Measurements from ENCODE around the gene RGMA. TPM values are rescaled to one million over a fixed set of nuclear protein-coding genes. Genes with fewer than 3 reads are reported as not detected.

The RGMA gene
- total RNA-seq, 1 donor from 2014 or later, result 56.6 TPM

DNA sequence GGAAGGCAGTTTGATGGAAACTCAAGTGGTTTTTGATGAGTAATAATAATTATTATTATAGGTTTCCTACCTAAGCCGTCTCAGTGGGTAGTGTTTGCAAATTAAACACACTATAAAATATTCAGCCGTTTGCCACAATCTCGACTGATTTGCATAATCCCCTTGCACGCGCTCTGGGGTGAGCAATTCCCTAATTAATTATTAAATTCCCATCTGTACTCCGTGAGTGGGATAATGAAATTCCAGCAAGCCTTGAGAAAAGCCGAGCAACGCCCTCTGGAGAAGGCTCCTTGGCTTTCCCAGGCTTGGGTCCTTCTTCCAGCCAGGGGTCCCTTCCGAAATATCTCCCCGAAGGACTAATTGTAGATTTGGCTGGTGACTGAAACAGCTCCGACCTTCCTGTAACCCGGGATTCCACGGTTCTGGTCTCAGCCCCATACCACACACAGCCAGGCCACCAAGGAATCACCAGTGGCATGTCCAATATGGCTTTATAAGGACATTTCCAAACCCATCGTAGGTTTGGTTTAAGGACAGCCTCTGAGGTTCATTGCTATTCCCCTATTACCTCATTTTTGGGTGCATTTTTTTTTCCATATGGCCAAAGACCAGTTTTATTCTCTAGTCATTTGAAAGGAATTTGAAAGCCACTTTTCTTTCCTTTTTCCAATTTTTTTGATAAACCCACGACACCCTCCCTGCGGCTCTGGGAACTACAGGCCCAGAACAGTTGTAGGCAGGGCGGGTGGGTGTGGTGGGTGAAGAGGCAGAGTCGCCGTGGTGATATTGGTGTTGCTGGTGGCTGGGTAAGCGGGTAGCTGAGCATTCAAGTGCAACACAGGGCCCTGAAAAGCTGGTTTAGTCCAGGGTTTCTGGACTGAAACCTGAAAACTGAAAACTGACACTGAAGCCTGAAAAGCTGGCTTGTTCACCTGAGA, 33.2 kb upstream of the RGMA start:
- Mint-ChIP-seq H3K9me3 (ENCODE audit: unreplicated experiment) (peaks cover 3% of the 10 kb centered on the region), H3K4me3 (ENCODE audit: unreplicated experiment) (no peak overlapping the region), H3K4me1 (ENCODE audit: low read depth, unreplicated experiment) (peaks cover 27% of the 10 kb centered on the region), H3K27me3 (ENCODE audit: unreplicated experiment) (peaks cover 4% of the 10 kb centered on the region), H3K36me3 (ENCODE audit: unreplicated experiment) (peaks cover 4% of the 10 kb centered on the region), H3K27ac (ENCODE audit: unreplicated experiment) (no peak overlapping the region)
- TF ChIP-seq, protein P1, sequence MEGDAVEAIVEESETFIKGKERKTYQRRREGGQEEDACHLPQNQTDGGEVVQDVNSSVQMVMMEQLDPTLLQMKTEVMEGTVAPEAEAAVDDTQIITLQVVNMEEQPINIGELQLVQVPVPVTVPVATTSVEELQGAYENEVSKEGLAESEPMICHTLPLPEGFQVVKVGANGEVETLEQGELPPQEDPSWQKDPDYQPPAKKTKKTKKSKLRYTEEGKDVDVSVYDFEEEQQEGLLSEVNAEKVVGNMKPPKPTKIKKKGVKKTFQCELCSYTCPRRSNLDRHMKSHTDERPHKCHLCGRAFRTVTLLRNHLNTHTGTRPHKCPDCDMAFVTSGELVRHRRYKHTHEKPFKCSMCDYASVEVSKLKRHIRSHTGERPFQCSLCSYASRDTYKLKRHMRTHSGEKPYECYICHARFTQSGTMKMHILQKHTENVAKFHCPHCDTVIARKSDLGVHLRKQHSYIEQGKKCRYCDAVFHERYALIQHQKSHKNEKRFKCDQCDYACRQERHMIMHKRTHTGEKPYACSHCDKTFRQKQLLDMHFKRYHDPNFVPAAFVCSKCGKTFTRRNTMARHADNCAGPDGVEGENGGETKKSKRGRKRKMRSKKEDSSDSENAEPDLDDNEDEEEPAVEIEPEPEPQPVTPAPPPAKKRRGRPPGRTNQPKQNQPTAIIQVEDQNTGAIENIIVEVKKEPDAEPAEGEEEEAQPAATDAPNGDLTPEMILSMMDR (IDR thresholded peaks at IDR 0.05; ENCODE audit: partially characterized antibody, unreplicated experiment), result no peak
- DNase-seq, result no peak

DNA sequence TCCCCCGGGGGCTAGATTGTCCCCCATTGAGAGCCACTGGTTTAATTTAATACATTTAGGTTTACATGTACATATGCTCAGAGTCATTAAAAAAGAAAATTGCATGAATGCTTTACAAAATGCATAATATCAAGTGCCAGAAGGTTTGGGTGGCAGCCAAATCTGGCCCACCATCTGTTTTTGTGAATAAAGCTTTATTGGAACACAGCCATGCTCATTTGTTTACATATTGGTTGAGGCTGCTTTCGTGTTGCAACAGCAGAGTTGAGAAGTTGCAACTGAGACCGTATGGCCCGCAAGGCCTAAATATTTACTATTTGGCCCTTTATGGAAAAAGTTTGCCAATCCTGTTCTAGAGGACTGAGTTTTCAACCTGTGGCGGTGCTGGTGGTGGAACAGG, 32.1 kb upstream of the RGMA start:
- no peak overlapping the region for H3K4me3 Mint-ChIP-seq (ENCODE audit: unreplicated experiment)
- DNase-seq, result no peak
- TF ChIP-seq, protein P1 (IDR thresholded peaks at IDR 0.05; ENCODE audit: partially characterized antibody, unreplicated experiment), result no peak
- peaks cover 24% of the 10 kb centered on the region for H3K4me1 Mint-ChIP-seq (ENCODE audit: low read depth, unreplicated experiment)
- peaks cover 4% of the 10 kb centered on the region for H3K9me3 Mint-ChIP-seq (ENCODE audit: unreplicated experiment)
- peaks cover 4% of the 10 kb centered on the region for H3K36me3 Mint-ChIP-seq (ENCODE audit: unreplicated experiment)
- H3K27ac Mint-ChIP-seq (ENCODE audit: unreplicated experiment), result no peak overlapping the region
- peaks cover 2% of the 10 kb centered on the region for H3K27me3 Mint-ChIP-seq (ENCODE audit: unreplicated experiment)

DNA sequence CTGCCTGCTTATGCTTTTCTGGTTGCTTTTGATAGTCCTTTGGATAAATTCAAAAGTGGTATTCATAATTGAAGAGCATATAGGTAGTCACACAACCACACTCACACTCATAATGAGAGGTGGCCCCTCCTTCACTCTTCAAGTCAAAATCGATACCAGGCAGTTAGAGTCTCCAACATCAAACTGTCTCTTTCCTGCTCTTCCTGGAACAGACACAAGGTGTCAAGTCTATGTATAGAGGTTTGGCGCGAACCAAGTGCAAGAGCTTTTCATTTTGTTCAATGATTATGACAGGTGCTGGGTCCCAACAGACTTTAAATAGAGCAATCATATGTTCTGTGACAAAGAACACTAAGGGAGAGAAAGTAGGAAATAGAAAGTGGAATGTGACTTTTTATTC, 29.9 kb upstream of the RGMA start:
- peaks cover 4% of the 10 kb centered on the region for H3K9me3 Mint-ChIP-seq (ENCODE audit: unreplicated experiment)
- peaks cover 4% of the 10 kb centered on the region for H3K36me3 Mint-ChIP-seq (ENCODE audit: unreplicated experiment)
- peaks cover 11% of the 10 kb centered on the region for H3K4me1 Mint-ChIP-seq (ENCODE audit: low read depth, unreplicated experiment)
- DNase-seq, result no peak
- no peak overlapping the region for H3K27ac Mint-ChIP-seq (ENCODE audit: unreplicated experiment)
- peaks cover 2% of the 10 kb centered on the region for H3K27me3 Mint-ChIP-seq (ENCODE audit: unreplicated experiment)
- TF ChIP-seq, protein P1 (IDR thresholded peaks at IDR 0.05; ENCODE audit: partially characterized antibody, unreplicated experiment), result no peak
- H3K4me3 Mint-ChIP-seq (ENCODE audit: unreplicated experiment), result no peak overlapping the region

DNA sequence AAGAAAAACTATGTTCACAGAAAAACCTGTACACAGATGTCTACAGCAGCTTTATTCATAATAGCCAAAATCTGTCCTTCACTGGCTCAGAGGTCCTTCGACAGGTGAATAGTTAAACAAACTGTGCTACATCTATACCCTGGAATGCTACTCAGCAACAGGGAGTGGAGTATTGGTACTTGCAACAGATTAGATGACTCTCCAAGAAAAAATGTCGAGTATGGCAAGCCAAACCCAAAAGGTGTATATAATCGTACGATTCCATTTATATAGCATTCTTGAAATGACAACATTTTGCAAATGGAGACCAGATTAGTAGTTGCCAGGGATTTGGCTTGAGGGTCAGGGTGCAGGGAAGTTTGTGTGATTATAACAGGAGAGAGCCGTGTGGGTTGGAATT, 22.4 kb upstream of the RGMA start:
- no peak overlapping the region for H3K4me3 Mint-ChIP-seq (ENCODE audit: unreplicated experiment)
- H3K36me3 Mint-ChIP-seq (ENCODE audit: unreplicated experiment), result no peaks in the 10 kb centered on the region
- H3K27me3 Mint-ChIP-seq (ENCODE audit: unreplicated experiment), result peaks cover 1% of the 10 kb centered on the region
- no peaks in the 10 kb centered on the region for H3K9me3 Mint-ChIP-seq (ENCODE audit: unreplicated experiment)
- H3K27ac Mint-ChIP-seq (ENCODE audit: unreplicated experiment), result no peak overlapping the region
- TF ChIP-seq, protein P1 (IDR thresholded peaks at IDR 0.05; ENCODE audit: partially characterized antibody, unreplicated experiment), result no peak
- peaks cover 3% of the 10 kb centered on the region for H3K4me1 Mint-ChIP-seq (ENCODE audit: low read depth, unreplicated experiment)
- no peak for DNase-seq

DNA sequence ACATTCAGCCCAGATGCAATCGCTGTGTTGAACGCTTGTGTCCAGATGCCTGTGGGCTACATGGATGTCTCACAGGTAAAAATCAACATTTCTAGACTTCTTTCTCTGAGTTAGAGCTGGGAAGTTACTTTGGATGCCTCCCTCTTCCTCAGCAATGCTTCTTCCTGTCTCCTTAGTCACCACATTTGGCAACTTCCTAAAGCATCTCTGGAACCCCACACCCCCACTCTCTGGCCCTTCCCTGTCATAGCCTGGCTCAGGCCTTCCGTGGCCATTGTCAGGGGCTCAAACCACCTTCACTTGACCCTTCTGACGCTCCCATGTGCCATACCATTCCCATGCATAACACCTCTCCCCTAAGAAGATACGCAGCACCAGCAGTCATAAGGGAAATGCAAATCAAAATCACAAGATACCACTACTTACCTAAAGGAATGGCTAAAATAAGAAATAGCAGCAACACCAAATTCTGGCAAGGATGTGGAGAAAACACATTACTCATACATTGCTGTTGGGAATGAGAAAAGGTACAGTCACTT, 21.6 kb upstream of the RGMA start:
- no peak overlapping the region for H3K4me3 Mint-ChIP-seq (ENCODE audit: unreplicated experiment)
- peaks cover 10% of the 10 kb centered on the region for H3K4me1 Mint-ChIP-seq (ENCODE audit: low read depth, unreplicated experiment)
- DNase-seq, result no peak
- no peaks in the 10 kb centered on the region for H3K9me3 Mint-ChIP-seq (ENCODE audit: unreplicated experiment)
- H3K27ac Mint-ChIP-seq (ENCODE audit: unreplicated experiment), result no peak overlapping the region
- H3K27me3 Mint-ChIP-seq (ENCODE audit: unreplicated experiment), result peaks cover 4% of the 10 kb centered on the region
- H3K36me3 Mint-ChIP-seq (ENCODE audit: unreplicated experiment), result no peaks in the 10 kb centered on the region
- TF ChIP-seq, protein P1 (IDR thresholded peaks at IDR 0.05; ENCODE audit: partially characterized antibody, unreplicated experiment), result no peak

All from glutamatergic neuron (in vitro differentiated cells).